NCI-H2196 (cell line): ENCODE measurements around the gene BEAN1.
"Not testable (repeated sequence)": the region's sequence is repeated elsewhere in the genome, so short reads cannot be mapped to it uniquely, and the experiment has no call there.

Experiments
- DNase-seq: peaks from one replicate; lab custom pipeline; 2025; ENCODE audit not compliant: unreplicated experiment; lab: John Stamatoyannopoulos, UW

The BEAN1 gene

GRCh38 chr16:66483689-66484452, 56.8 kb downstream of the BEAN1 start:
- DNase-seq: peak; percentile 51

- DNase-seq: no peak
These were observed 57.5 kb downstream of the BEAN1 start for GRCh38 chr16:66484453-66485213.

GRCh38 chr16:66485376-66485775, 58.3 kb downstream of the BEAN1 start:
- DNase-seq: no peak

- no peak for DNase-seq
These were observed 59.2 kb downstream of the BEAN1 start for GRCh38 chr16:66486199-66486772.

- DNase-seq: peak; percentile 81
These were observed 59.9 kb downstream of the BEAN1 start for GRCh38 chr16:66486773-66487579.

- no peak for DNase-seq
These were observed 60.6 kb downstream of the BEAN1 start for GRCh38 chr16:66487580-66488275.

- DNase-seq: no peak
These were observed 61.4 kb downstream of the BEAN1 start for GRCh38 chr16:66488505-66488904.

GRCh38 chr16:66489385-66489784, 62.3 kb downstream of the BEAN1 start:
- no peak for DNase-seq

GRCh38 chr16:66489818-66490217, 62.7 kb downstream of the BEAN1 start:
- no peak for DNase-seq

- DNase-seq: no peak
These were observed 64.0 kb downstream of the BEAN1 start for GRCh38 chr16:66490774-66491715.

GRCh38 chr16:66491716-66492064, 64.6 kb downstream of the BEAN1 start:
- no peak for DNase-seq

- DNase-seq: no peak
These were observed 66.7 kb downstream of the BEAN1 start for GRCh38 chr16:66493490-66494401.

GRCh38 chr16:66494916-66495315, 67.8 kb downstream of the BEAN1 start:
- DNase-seq: no peak

- no peak for DNase-seq
These were observed 68.3 kb downstream of the BEAN1 start for GRCh38 chr16:66495440-66495839.

- DNase-seq: not testable (repeated sequence)
These were observed 69.1 kb downstream of the BEAN1 start for GRCh38 chr16:66496226-66496625.

- not testable (repeated sequence) for DNase-seq
These were observed 70.8 kb downstream of the BEAN1 start for GRCh38 chr16:66497921-66498320.

- not testable (repeated sequence) for DNase-seq
These were observed 74.5 kb downstream of the BEAN1 start for GRCh38 chr16:66501563-66501962.
